Measurements from ENCODE around the gene GULP1.

GRCh38 chr2:188330316-188331053, 38.8 kb downstream of the GULP1 start:
- TF ChIP-seq POLR2A (IDR thresholded peaks at IDR 0.05) (no peak), CTCF (IDR thresholded peaks at IDR 0.05) (no peak)

Data from adrenal gland (tissue), 5 donors.